ENCODE results near the gene RASA1. TPM values are rescaled to one million over a fixed set of nuclear protein-coding genes. Genes with fewer than 3 reads are reported as not detected.
A peak's percentile ranks its signal among the peaks of the same experiment; 100 is the strongest.

RASA1 gene
- total RNA-seq, 1 donor = 43.8 TPM

DNA sequence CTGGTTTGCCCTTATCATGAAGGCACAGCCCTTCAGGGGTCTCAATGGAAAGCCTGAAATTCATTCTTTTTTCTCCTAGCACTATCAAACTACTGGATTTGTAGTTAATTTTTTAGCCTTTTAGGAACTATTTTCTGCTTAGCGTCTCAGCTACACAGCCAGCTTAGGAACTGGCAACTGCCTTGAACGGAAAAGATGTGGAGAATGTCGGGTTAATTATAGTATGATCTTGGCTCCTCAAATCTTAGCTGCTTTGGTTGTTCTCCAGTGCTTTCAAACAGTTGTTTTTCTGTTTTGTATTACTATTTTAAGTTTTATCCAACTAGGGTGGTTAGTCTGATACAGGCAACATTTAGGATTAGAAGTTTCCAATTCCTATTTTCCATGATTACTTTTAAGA lies 100.9 kb downstream of the RASA1 start:
- Histone ChIP-seq H3K9me3 (ENCODE audit: low read depth, low read length) (no peaks in the 10 kb centered on the region), H3K27ac (ENCODE audit: low read depth, low read length) (no peak overlapping the region), H2AFZ (ENCODE audit: low read length) (no peak overlapping the region), H3K4me2 (ENCODE audit: insufficient read depth, low read length) (no peak overlapping the region), H4K20me1 (ENCODE audit: insufficient read depth, low read length) (no peaks in the 10 kb centered on the region), H3K4me3 (ENCODE audit: insufficient read depth, low read length) (no peak overlapping the region), H3K4me1 (ENCODE audit: insufficient read depth, low read length) (no peaks in the 10 kb centered on the region), H3K27me3 (ENCODE audit: insufficient read depth, low read length) (no peaks in the 10 kb centered on the region), H3K79me2 (ENCODE audit: insufficient read depth, low read length) (peaks cover 25% of the 10 kb centered on the region), H3K36me3 (ENCODE audit: insufficient read depth, low read length) (peaks cover 47% of the 10 kb centered on the region)
- TF ChIP-seq, protein P1, sequence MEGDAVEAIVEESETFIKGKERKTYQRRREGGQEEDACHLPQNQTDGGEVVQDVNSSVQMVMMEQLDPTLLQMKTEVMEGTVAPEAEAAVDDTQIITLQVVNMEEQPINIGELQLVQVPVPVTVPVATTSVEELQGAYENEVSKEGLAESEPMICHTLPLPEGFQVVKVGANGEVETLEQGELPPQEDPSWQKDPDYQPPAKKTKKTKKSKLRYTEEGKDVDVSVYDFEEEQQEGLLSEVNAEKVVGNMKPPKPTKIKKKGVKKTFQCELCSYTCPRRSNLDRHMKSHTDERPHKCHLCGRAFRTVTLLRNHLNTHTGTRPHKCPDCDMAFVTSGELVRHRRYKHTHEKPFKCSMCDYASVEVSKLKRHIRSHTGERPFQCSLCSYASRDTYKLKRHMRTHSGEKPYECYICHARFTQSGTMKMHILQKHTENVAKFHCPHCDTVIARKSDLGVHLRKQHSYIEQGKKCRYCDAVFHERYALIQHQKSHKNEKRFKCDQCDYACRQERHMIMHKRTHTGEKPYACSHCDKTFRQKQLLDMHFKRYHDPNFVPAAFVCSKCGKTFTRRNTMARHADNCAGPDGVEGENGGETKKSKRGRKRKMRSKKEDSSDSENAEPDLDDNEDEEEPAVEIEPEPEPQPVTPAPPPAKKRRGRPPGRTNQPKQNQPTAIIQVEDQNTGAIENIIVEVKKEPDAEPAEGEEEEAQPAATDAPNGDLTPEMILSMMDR (IDR thresholded peaks at IDR 0.05; ENCODE audit: extremely low read depth, low read depth, low read length) = no peak
- DNase-seq (ENCODE audit: insufficient read length, low spot score, missing footprints) = no peak

GRCh38 chr5:87369431-87369830 lies 101.7 kb downstream of the RASA1 start:
- Histone ChIP-seq H3K79me2 (ENCODE audit: insufficient read depth, low read length) (peaks cover 25% of the 10 kb centered on the region), H2AFZ (ENCODE audit: low read length) (no peak overlapping the region), H3K36me3 (ENCODE audit: insufficient read depth, low read length) (peaks cover 46% of the 10 kb centered on the region), H3K4me3 (ENCODE audit: insufficient read depth, low read length) (no peak overlapping the region), H3K27me3 (ENCODE audit: insufficient read depth, low read length) (no peaks in the 10 kb centered on the region), H3K27ac (ENCODE audit: low read depth, low read length) (no peak overlapping the region), H4K20me1 (ENCODE audit: insufficient read depth, low read length) (no peaks in the 10 kb centered on the region), H3K4me2 (ENCODE audit: insufficient read depth, low read length) (no peak overlapping the region), H3K4me1 (ENCODE audit: insufficient read depth, low read length) (no peaks in the 10 kb centered on the region), H3K9me3 (ENCODE audit: low read depth, low read length) (no peaks in the 10 kb centered on the region)
- TF ChIP-seq, protein P1 (IDR thresholded peaks at IDR 0.05; ENCODE audit: extremely low read depth, low read depth, low read length) = no peak
- no peak for DNase-seq (ENCODE audit: insufficient read length, low spot score, missing footprints)

GRCh38 chr5:87372705-87373104 lies 105.0 kb downstream of the RASA1 start:
- H3K4me2 ChIP-seq (ENCODE audit: insufficient read depth, low read length) = no peak overlapping the region
- DNase-seq (ENCODE audit: insufficient read length, low spot score, missing footprints) = no peak
- H3K27ac ChIP-seq (ENCODE audit: low read depth, low read length) = peak overlapping the region; percentile 2
- no peak overlapping the region for H3K4me3 ChIP-seq (ENCODE audit: insufficient read depth, low read length)
- H3K36me3 ChIP-seq (ENCODE audit: insufficient read depth, low read length) = peaks cover 70% of the 10 kb centered on the region
- no peaks in the 10 kb centered on the region for H3K9me3 ChIP-seq (ENCODE audit: low read depth, low read length)
- no peaks in the 10 kb centered on the region for H3K27me3 ChIP-seq (ENCODE audit: insufficient read depth, low read length)
- no peak overlapping the region for H2AFZ ChIP-seq (ENCODE audit: low read length)
- H3K4me1 ChIP-seq (ENCODE audit: insufficient read depth, low read length) = no peaks in the 10 kb centered on the region
- TF ChIP-seq, protein P1 (IDR thresholded peaks at IDR 0.05; ENCODE audit: extremely low read depth, low read depth, low read length) = no peak
- no peaks in the 10 kb centered on the region for H4K20me1 ChIP-seq (ENCODE audit: insufficient read depth, low read length)
- H3K79me2 ChIP-seq (ENCODE audit: insufficient read depth, low read length) = peaks cover 19% of the 10 kb centered on the region

DNA sequence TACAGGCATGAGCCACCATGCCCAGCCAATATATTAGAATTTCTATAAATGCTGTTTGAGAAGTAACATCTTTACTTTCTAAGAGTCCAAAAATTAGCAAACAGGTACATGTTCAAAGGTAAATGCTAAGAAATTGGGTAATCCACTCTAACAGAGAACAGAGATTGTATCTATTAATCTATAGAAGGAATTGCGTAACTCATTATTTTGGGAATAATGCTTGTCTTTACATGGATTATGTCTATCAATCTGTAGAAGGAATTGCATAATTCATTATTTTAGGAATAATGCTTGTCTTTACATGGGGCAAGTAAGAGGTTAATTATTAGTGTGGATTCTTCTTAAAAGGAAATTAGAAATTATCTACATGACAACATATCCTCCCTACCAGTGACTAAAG lies 114.5 kb downstream of the RASA1 start:
- Histone ChIP-seq H3K36me3 (ENCODE audit: insufficient read depth, low read length) (peaks cover 90% of the 10 kb centered on the region), H3K9me3 (ENCODE audit: low read depth, low read length) (no peaks in the 10 kb centered on the region), H3K4me1 (ENCODE audit: insufficient read depth, low read length) (peaks cover 9% of the 10 kb centered on the region), H3K4me3 (ENCODE audit: insufficient read depth, low read length) (no peak overlapping the region), H2AFZ (ENCODE audit: low read length) (no peak overlapping the region), H3K79me2 (ENCODE audit: insufficient read depth, low read length) (peaks cover 40% of the 10 kb centered on the region), H4K20me1 (ENCODE audit: insufficient read depth, low read length) (no peaks in the 10 kb centered on the region), H3K27me3 (ENCODE audit: insufficient read depth, low read length) (no peaks in the 10 kb centered on the region), H3K27ac (ENCODE audit: low read depth, low read length) (no peak overlapping the region), H3K4me2 (ENCODE audit: insufficient read depth, low read length) (no peak overlapping the region)
- DNase-seq (ENCODE audit: insufficient read length, low spot score, missing footprints) = peak; percentile 15
- TF ChIP-seq, protein P1 (IDR thresholded peaks at IDR 0.05; ENCODE audit: extremely low read depth, low read depth, low read length) = no peak
